DOHH2 (cell line): ENCODE results near the gene LAMC1.

Experiments
- H3F3A ChIP-seq: fragments of 200-600 bp; sonication (generic), shearing (Covaris generic); 2 replicates; pipeline ENCODE4 v1.6.0; 2016; ENCODE audit warnings: antibody characterized with exemption, mild to moderate bottlenecking; ENCODE audit not compliant: control insufficient read depth, insufficient read depth
- H3K27ac ChIP-seq: fragments of 200-600 bp; sonication (generic); 2 replicates; pipeline ENCODE4 v1.5.1; 2014; ENCODE audit warnings: low read depth, mild to moderate bottlenecking, low read length, moderate library complexity
- H3K27me3 ChIP-seq: fragments of 200-600 bp; sonication (generic); 2 replicates; pipeline ENCODE4 v1.6.1; 2014; ENCODE audit warnings: mild to moderate bottlenecking, low read length, mixed read lengths; ENCODE audit not compliant: control insufficient read depth
- H3K36me3 ChIP-seq: fragments of 200-600 bp; sonication (generic); 2 replicates; pipeline ENCODE4 v1.6.1; 2014; ENCODE audit warnings: mild to moderate bottlenecking, low read length, moderate library complexity, mixed read lengths; ENCODE audit not compliant: control insufficient read depth
- H3K4me1 ChIP-seq: fragments of 200-600 bp; sonication (generic); 2 replicates; pipeline ENCODE4 v1.6.1; 2014; ENCODE audit warnings: mild to moderate bottlenecking, low read length, mixed read lengths; ENCODE audit not compliant: control insufficient read depth
- H3K4me2 ChIP-seq: fragments of 200-600 bp; sonication (generic); 2 replicates; pipeline ENCODE4 v1.6.0; 2014; ENCODE audit warnings: mild to moderate bottlenecking, low read length, moderate library complexity
- H3K4me3 ChIP-seq: fragments of 200-600 bp; sonication (generic); 2 replicates; pipeline ENCODE4 v1.5.1; 2014; ENCODE audit warnings: mild to moderate bottlenecking, low read length, mixed read lengths
- H3K79me2 ChIP-seq: fragments of 200-600 bp; sonication (generic); 2 replicates; pipeline ENCODE4 v1.6.1; 2014; ENCODE audit warnings: mild to moderate bottlenecking, low read length, mixed read lengths; ENCODE audit not compliant: control insufficient read depth
- H3K9me2 ChIP-seq: fragments of 200-600 bp; sonication (generic); replicated peaks from 2 replicates; pipeline ENCODE4 v1.6.1; 2014; ENCODE audit warnings: mild to moderate bottlenecking, low read length, mixed read lengths; ENCODE audit not compliant: control insufficient read depth
- H3K9me3 ChIP-seq: fragments of 200-600 bp; sonication (generic); 2 replicates; pipeline ENCODE4 v1.6.1; 2014; ENCODE audit warnings: antibody characterized with exemption, low read length, mixed read lengths; ENCODE audit not compliant: control insufficient read depth, insufficient read depth
- H4K20me1 ChIP-seq: fragments of 200-600 bp; sonication (generic); 2 replicates; pipeline ENCODE4 v1.6.0; 2014; ENCODE audit warnings: low read depth, mild to moderate bottlenecking, antibody characterized with exemption, low read length, moderate library complexity; ENCODE audit not compliant: control insufficient read depth, insufficient read depth
- CTCF ChIP-seq: fragments of 200-600 bp; sonication (generic); IDR thresholded peaks from one replicate; pipeline ENCODE4 v1.5.1; 2014; ENCODE audit warnings: antibody characterized with exemption, mild to moderate bottlenecking, low read depth, low read length; ENCODE audit not compliant: poor library complexity, severe bottlenecking
- EZH2phosphoT487 ChIP-seq: fragments of 200-600 bp; sonication (generic); IDR thresholded peaks from 2 replicates; pipeline ENCODE4 v1.6.1; 2017; ENCODE audit warnings: borderline replicate concordance, mild to moderate bottlenecking, antibody characterized with exemption, low read length, moderate library complexity, mixed read lengths

LAMC1 gene

GRCh38 chr1:183167676-183168075 is 144.5 kb downstream of the LAMC1 start:
- H3K9me3 ChIP-seq: no peaks in the 10 kb centered on the region
- no peaks in the 10 kb centered on the region for H3K4me1 ChIP-seq
- H3K4me3 ChIP-seq: no peak overlapping the region
- TF ChIP-seq CTCF (no peak), EZH2phosphoT487 (no peak)
- H3K27ac ChIP-seq: no peak overlapping the region
- no peaks in the 10 kb centered on the region for H3F3A ChIP-seq
- H4K20me1 ChIP-seq: no peaks in the 10 kb centered on the region
- H3K27me3 ChIP-seq: peaks cover 10% of the 10 kb centered on the region; the same call in 1 of the 2 replicates
- no peak overlapping the region for H3K4me2 ChIP-seq
- no peaks in the 10 kb centered on the region for H3K9me2 ChIP-seq
- H3K79me2 ChIP-seq: no peaks in the 10 kb centered on the region
- H3K36me3 ChIP-seq: no peaks in the 10 kb centered on the region

GRCh38 chr1:183168308-183168707 is 145.1 kb downstream of the LAMC1 start:
- TF ChIP-seq EZH2phosphoT487 (no peak), CTCF (no peak)
- no peaks in the 10 kb centered on the region for H4K20me1 ChIP-seq

GRCh38 chr1:183173828-183174227 is 150.6 kb downstream of the LAMC1 start:
- Histone ChIP-seq H4K20me1 (no peaks in the 10 kb centered on the region), H3K9me3 (no peaks in the 10 kb centered on the region), H3K27me3 (peaks cover 13% of the 10 kb centered on the region; the same call in 1 of the 2 replicates)

More at GRCh38 chr1:183168308-183168707, 145.1 kb downstream of the LAMC1 start:
- Histone ChIP-seq H3K36me3 (no peaks in the 10 kb centered on the region), H3K4me1 (no peaks in the 10 kb centered on the region), H3K4me3 (no peak overlapping the region), H3F3A (no peaks in the 10 kb centered on the region), H3K27me3 (peaks cover 10% of the 10 kb centered on the region; the same call in 1 of the 2 replicates), H3K9me2 (no peaks in the 10 kb centered on the region), H3K27ac (no peak overlapping the region), H3K79me2 (no peaks in the 10 kb centered on the region), H3K4me2 (no peak overlapping the region), H3K9me3 (no peaks in the 10 kb centered on the region)

GRCh38 chr1:183175631-183176030 is 152.4 kb downstream of the LAMC1 start:
- H3K9me3 ChIP-seq: no peaks in the 10 kb centered on the region
- H4K20me1 ChIP-seq: no peaks in the 10 kb centered on the region
- no peaks in the 10 kb centered on the region for H3K36me3 ChIP-seq
- no peak overlapping the region for H3K4me3 ChIP-seq
- H3K4me1 ChIP-seq: peaks cover 4% of the 10 kb centered on the region
- TF ChIP-seq CTCF (no peak), EZH2phosphoT487 (no peak)
- no peak overlapping the region for H3K27ac ChIP-seq
- H3K79me2 ChIP-seq: no peaks in the 10 kb centered on the region
- H3K27me3 ChIP-seq: peaks cover 10% of the 10 kb centered on the region; the same call in 1 of the 2 replicates
- H3K9me2 ChIP-seq: no peaks in the 10 kb centered on the region
- no peak overlapping the region for H3K4me2 ChIP-seq
- H3F3A ChIP-seq: no peaks in the 10 kb centered on the region

More at GRCh38 chr1:183173828-183174227, 150.6 kb downstream of the LAMC1 start:
- Histone ChIP-seq H3K4me3 (no peak overlapping the region), H3K9me2 (no peaks in the 10 kb centered on the region), H3K4me2 (no peak overlapping the region), H3K4me1 (no peaks in the 10 kb centered on the region), H3F3A (no peaks in the 10 kb centered on the region), H3K27ac (no peak overlapping the region), H3K36me3 (no peaks in the 10 kb centered on the region), H3K79me2 (no peaks in the 10 kb centered on the region)
- no peak for TF ChIP-seq EZH2phosphoT487
